NCI-H2081 (cell line): ENCODE measurements around the gene ILKAP.

Experiments used
- DNase-seq, 2 experiments: peaks; one replicate each; lab custom pipeline; 2025; lab: John Stamatoyannopoulos, UW

Gene ILKAP

DNA sequence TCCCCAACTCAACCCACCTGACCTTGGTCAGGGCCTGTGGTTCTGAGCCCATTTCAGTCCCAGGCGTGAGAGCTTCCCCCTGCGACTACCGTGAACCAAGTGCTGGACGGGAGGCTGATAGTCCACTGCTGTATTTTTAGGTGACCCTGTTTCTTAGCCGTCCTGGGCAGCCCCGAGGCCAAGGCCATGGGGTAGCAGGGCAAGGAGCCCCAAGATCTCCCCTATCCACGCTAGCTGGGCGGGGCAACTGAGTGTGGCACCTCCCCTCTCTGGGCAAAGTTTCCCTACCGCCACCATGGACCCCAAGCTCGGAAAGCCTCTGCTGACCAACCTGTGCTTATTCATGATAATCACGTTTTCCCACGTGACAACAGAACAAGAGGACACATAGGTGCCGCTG lies 65.6 kb downstream of the ILKAP start:
- no peak for DNase-seq

DNA sequence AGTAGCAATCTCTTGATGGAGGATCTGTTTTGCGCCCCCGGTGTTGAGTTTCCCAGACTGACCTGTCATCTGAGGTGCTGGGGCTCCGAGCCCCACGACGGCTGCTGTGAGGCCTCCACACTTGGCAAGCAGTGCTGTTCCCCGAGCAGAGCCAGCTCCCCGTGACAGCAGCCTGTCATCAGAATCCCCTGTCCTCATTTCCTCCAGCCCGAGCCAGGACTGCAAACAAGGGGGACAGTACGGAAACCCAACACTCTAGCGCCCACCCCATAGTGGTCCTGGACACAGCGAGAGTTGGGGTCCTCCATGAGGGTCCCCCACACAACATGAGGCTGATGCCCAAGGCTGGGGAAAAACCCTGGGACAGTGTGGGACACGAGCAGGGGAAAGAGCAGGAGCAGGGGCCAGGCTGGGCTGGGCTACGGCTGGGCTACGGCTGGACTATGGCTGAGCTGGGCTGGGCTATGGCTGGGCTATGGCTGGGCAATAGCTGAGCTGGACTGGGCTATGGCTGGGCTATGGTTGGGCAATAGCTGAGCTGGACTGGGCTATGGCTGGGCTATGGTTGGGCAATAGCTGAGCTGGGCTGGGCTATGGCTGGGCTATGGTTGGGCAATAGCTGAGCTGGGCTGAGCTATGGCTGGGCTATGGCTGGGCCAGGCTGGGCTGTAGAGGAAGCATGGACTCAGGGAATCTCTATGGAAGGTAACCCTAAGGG lies 66.5 kb downstream of the ILKAP start:
- no peak for DNase-seq

DNA sequence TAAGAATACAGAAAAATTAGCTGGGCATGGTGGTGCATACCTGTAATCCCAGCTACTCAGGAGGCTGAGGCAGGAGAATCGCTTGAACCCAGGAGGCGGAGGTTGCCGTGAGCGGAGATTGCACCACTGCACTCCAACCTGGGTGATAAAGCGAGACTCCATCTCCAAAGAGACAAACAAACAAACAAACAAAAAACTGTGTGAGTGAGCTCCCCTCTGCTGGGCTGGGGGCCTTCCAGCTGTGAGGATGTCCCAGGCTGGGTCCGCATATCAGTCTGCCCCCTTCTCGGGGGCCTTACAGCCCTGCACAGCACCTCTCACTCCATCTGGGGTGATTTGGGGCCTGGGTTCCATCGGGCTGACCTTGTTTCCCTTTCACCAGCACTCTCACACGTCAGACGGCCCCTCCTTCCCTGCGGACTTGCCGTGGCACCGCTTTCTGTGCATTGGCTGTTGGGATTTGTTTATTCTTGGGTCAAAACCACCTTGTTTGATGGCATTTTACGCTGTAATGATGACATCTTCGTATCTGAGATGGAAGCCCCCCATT lies 67.8 kb downstream of the ILKAP start:
- DNase-seq, result no peak

DNA sequence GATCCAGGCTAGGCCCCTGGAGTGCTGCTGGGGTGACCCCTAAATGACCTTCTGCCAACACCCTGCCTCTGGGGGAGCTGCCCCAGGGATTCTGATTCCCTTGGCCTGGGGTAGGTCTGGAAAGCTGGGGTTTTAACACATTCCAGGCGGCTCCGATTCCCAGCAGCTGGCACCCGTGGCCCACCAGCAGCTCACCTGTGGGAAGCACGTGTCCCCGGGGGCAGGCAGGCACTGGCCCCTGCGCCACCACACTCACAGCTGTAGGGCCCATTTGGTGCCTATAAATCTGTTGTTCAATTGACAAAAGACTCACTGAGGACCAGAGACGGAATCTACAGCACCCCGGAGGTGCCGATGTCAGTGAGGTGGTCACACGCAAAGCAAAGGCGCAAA lies 69.1 kb downstream of the ILKAP start:
- no peak for DNase-seq

DNA sequence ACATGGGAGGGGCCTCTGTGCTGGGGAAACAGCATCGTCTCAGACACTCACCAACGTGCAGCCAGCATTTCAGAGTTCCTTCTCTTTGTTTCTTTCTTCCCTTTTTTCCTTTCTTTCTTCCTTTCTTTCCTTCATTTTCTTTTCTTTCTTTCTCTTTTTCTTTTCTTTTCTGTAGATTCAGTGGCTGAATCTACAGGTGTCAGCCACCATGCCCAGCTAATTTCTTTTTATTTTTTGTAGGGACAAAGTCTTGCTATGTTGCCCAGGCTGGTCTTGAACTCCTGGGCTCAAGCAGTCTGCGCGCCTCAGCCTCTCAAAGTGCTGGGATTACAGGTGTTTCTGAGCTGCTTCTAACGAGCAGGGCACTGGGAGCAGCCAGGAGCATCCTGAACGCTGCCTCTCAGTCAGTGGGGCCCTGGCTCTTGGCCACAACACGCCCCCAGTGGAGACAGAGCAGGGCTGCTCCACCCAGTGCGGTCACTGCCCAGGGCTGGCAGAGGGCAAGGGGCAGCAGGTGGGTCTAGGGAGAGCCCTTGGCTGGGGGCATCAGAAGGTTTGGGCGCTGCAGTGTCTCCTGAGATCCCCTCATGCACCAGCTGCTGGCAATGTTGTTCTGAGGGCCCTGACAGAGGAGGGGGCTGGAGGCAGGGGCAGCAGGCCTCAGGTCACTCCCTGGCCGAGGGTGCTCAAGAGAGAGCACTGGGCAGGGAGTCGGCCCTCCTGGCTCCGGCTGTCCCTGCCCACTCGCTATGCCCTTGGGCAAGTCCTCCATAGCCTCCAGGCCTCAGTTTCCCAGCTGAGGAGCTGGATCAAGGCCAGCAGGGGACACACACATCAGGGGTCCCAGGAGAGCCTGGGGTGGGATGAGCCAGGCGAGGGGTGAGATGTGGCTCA lies 69.7 kb downstream of the ILKAP start:
- DNase-seq, result no peak

DNA sequence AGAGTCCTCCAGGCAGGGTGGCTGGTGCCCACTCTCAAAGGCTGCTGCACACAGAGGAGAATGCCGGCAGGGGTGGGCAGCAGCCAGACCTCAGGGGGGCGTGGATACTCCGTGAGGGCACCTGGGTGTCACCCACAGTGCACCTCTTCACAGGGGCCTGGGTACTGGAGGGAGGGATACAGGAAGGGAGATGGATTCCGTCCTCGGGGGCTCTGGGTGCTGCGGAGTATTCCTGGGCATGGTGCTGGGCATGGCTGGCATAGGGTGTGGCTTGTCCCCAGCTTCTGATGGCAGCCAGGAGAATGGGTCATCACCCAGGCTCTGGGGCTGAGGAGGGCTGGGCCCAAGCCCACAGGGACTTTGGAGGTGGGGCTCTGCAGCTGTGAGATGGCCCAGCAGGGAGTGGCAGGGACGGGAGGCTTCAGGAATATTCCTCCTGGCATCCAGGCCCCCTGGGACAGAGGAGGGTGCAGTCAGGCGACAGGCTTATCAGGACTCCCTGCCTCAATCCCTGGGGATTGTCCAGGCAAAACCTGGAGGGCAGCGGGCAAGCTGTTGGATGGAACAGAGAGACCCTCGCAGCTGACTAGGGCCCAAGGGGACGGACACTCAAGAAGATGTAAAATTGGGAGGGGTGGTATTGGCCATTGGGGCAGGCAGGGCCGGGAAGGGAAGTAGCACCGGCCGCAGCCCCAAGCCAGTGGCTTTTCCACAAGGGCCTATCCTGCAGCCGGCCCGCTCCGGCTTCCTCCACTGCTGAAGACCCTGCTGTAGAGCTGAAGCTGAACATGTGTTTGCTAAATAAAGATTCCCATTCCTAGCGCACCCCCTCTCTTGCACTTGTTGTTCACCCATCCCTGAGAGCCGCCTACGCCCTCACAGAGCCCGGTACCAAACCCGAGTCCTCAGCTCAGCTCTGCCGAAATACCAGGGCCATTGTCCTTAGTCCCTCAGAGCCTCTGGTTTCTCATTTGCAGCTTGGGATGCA lies 70.7 kb downstream of the ILKAP start:
- DNase-seq, result no peak

DNA sequence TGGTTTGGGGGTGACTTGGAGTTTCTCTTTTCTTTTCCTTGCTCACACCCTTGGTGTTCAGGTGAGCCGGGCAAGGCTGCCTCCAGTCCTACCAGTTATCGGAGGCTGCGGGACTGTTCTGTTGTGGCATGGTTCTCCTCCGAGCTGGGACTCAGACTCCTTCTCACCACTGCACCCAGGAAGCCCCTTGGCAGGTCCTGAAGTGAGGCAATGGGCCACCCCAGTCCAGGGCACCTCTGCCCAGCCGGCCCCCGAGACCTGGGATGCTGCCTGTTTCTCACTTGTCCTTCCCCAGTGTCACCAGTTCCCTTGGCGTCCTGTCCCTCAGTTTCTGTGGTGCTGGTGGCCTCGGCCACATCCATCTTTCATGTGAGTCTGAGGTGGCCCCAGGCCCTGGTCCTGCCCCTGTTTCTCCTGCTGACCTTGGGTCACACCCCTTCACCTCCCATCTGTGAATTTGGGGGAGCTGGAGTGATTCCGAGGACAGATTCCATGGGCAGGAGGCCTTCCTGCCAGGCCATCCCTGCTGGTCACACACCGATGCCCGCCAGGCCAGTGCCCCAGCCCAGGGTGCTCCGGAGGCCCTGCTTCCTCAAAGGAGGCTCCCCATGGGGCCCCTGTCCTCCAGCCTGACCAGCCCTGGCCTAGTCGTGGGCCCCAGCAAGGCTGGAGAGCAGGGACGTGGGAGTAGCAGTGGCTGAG lies 71.6 kb downstream of the ILKAP start:
- DNase-seq, result no peak

DNA sequence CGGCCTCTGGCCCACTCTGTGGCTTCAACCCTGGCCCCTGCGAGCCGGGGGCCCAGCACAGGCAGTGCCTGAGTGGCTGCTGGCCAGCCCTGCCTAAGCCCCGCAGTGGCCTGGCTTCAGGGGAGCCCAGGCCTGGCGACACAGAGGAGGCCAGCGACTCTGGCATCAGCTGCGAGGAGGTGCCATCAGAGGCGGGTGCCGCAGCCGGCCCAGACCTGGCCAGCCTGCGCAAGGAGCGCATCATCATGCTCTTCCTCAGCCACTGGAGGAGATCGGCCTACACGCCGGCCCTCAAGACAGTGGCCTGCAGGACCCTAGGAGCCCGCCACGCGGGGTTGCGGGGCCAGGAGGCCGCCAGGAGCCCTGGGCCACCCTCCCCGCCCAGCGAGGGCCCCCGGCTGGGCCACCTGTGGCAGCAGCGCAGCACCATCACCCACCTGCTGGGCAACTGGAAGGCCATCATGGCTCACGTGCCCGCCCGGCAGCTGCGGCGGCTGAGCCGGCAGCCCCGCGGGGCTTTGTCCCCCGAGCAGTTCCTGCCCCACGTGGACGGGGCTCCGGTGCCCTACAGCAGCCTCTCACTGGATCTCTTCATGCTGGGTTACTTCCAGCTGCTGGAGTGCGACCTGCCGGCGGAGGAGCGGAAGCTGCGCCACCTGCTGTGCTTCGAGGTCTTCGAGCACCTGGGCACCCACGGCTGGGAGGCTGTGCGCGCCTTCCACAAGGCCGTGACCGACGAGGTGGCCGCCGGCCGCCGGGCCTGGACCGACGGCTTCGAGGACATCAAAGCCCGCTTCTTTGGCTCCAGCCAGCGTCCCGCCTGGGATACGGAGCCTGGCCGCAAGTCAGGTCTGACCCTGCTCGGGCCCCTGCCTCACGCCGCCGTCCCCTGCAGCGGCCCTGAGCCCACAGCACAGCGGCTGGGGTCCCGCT lies 72.5 kb downstream of the ILKAP start:
- no peak for DNase-seq

DNA sequence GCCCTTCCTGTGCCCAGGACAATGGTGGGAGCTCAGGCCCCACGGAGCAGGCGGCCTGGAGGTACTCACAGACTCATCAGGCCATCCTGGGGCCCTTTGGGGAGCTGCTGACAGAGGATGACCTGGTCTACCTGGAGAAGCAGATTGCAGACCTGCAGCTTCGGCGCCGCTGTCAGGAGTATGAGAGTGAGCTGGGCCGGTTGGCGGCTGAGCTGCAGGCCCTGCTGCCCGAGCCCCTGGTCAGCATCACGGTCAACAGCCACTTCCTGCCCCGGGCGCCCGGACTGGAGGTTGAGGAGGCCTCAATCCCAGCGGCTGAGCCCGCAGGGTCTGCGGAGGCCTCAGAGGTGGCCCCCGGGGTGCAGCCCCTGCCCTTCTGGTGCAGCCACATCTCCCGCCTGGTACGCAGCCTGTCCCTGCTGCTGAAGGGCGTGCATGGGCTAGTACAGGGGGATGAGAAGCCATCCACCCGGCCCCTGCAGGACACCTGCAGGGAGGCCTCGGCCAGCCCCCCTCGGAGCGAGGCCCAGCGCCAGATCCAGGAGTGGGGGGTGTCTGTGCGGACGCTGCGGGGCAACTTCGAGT lies 73.3 kb downstream of the ILKAP start:
- no peak for DNase-seq

DNA sequence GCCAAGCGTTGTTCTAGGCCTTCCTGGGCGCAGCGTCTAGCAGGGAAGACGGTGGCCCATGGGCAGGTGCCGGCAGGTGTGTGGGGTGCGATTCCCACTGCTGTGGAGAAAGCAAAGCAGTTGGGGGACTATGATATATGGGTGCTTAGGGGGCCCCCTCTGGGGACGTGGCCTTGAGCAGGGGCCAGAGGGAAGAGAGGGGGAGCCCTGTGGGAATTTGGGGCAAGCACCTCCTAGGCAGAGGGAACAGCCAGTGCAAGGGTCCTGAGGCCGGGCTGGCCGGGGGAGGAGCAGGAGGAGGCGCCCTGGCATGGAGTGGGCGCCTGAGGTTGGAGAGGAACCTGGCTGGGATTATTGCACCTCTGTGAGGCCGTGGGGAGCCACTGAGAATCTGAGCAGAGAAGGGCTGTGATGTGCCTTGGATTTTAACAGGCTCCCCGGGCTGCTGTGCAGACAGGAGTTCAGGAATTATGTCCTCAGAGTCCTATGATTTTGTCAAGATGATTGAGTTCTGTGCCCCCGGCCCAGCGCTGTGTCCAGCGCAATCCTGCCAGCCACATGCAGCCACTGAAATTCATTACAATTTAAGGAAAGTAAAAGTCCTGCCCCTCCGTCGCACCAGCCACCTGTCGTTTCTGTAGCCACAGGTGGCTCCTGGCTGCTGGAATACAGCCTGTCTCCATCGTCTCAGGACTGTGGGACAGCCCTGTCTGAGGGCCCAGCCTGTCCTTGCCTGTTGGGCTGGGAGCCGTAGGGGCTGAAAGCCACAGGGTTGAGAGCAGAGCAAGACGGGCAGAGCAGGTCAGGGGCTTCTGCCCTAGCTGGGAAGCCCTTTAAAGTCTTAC lies 74.1 kb downstream of the ILKAP start:
- DNase-seq, result no peak

DNA sequence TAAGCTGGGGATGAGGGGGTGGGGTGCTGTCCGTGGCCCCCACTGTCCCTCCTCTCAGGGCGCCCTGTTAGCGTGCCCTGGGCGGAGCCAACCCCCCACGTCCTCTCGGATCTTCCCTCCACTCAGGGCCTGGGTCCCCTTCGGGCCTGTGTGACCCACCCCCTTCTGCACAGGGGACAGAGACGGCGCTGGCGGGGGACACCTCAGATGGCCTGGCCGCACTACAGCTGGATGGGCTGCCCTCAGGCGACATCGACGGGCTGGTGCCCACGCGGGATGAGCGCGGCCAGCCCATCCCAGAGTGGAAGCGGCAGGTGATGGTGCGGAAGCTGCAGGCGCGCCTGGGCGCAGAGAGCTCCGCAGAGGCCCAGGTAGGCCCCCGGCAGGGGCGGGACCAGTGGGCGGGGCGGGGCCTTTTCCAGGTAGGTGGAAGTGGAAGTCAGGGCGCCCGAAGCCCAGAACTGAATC lies 74.9 kb downstream of the ILKAP start:
- DNase-seq, result no peak

DNA sequence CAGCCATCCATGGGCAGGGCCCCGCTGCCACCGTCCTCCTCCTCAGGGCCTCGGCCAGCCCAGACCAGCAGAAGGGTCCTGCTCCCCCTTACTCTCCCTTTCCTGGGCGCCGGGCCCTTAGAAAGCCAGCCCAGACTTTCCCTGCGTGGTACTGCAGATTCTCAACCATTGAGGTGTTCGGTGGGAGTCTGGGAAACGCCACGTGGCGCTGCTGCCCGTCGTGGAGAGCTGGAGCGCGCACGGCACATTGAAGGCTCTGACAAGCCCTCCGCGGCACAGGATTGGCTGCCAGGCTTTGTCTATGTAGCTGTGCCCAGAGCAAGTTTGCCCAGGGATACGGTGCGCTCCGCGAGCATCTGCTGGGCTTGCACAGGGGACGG lies 75.4 kb downstream of the ILKAP start:
- DNase-seq, result no peak

DNA sequence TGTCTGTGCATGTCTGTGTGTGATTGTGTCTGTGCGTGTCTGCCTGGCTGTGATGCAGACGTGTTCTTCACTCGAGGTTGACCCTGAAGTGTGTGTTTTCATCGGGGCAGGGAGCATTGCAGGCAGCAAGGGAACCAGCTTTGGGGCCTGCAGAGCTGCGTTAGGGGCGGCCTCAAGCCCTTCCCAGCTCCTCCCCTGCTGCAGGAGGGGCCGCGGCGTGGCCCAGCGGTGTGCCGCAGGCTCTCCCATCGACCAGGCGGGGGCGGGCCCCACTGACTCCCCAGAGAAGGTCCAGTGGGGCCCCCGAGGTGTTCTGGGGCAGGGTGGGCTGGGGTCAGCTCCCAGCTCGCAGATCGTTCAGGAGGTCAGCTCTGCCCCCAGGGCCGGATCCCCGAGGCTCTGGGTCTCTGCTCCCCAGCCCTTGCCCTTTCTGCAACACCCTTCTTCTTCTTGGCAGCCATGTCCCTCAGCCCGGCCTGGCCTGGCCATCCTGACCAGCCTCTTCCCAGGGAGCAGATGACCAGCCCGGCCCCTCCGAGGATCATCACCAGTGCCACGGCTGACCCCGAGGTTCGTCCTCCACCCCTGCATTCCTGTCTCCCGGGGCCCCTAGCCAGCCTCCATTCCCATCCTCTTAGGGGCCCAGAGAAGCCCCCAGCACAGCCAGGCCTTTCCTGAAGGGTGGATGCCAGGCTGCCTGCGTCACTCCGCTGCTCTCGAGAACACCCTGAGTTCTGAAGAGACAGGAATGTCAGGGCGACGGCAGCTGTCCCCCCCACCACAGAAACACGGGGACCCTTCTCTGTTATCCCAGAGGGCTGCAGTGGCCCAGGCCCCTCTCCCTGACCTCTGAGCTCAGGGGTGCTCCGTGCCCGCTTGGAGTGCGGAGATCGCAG lies 76.1 kb downstream of the ILKAP start:
- no peak for DNase-seq

DNA sequence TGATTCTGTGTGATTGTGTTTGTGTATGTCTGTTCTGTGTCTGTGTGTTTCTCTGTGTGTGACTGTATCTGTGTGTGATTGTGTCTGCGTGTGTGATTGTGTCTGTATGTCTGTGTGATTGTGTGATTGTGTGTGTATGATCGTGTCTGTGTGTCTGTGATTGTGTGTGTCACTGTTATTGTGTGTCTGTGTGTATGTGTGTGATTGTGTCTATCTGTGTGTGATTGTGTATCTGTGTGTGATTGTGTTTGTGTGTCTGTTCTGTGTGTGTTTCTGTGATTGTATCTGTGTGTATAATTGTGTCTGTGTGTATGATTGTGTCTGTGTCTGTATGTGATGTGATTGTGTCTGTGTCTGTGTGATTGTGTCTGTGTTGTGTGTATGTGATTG lies 76.7 kb downstream of the ILKAP start:
- DNase-seq, result no peak

DNA sequence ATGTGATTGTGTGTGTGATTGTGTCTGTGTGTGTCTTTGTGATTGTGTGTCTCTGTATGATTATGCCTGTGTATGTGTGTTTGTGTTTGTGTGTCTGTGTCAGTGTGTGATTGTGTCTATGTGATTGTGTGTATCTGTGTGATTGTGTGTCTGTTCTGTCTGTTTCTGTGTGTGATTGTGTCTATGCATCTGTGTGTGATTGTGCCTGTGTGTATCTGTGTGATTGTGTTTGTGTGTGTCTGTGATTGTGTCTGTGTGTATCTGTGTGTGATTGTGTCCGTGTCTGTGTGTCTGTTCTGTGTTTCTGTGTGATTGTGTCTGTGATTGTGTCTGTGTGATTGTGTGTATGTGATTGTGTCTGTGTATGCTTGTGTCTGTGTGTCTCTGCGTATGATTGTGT lies 77.2 kb downstream of the ILKAP start:
- no peak for DNase-seq

DNA sequence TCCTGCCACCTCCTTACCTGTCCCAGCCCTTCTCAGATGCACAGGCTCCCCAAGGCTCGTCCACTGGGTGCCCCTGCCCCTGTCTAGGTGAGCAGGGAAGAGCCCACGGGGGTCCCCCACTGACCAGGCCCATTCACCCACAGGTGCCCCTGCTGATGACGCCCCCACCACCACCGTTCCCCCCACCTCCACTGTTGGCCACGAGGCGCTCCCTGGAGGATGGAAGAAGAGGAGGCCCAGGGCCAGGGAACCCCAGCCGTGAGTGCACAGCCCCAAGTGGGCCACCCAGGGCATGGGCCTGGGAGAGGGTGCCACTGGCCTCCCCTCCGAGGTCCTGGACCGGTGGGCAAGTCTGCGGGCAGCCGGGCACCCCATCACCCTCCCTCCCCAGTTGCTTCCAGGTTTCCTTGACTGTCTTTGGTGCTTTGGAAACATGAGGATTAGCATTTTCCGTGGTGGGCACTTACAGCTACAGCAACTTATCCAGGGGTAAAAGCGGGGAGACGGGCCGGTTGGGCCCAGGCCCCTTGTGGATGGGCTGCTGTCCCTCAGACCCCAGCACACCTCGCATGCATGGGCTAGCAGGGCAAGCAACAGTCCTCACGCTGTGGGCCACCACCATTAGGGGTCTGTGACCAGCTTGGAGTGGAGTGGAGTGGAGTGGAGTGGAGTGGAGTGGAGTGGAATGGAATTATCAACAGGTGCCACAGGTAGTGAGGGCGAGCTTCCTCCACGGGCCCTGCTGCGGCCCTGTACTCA lies 78.2 kb downstream of the ILKAP start:
- no peak for DNase-seq
